Ascending aorta (tissue), 2 donors: ENCODE results near the gene RGS19. TPM values are rescaled to one million over a fixed set of nuclear protein-coding genes. Genes with fewer than 3 reads are reported as not detected.
A peak's percentile ranks its signal among the peaks of the same experiment; 100 is the strongest.

Experiments used
- DNase-seq, 2 donors: peaks; one replicate each; pipeline ENCODE4 v3.0.0-alpha.2; 2019; ENCODE audit warnings: low spot score in 2 of 2
- H3K27ac ChIP-seq, 2 donors: fragments of 200-600 bp; sonication (generic); one replicate each; pipeline ENCODE4 v1.5.1; 2016 to 2017; ENCODE audit warnings: mild to moderate bottlenecking in 1 of 2
- H3K27me3 ChIP-seq: fragments of 200-600 bp; sonication (generic); one replicate; pipeline ENCODE4 v1.5.1; 2017
- H3K36me3 ChIP-seq, 2 donors: fragments of 200-600 bp; sonication (generic); one replicate each; pipeline ENCODE4 v1.5.1; 2016
- H3K4me1 ChIP-seq, 2 donors: fragments of 200-600 bp; sonication (generic); one replicate each; pipeline ENCODE4 v1.5.1; 2016 to 2017; ENCODE audit warnings: mild to moderate bottlenecking in 1 of 2
- H3K4me3 ChIP-seq, 2 donors: fragments of 200-600 bp; sonication (generic); one replicate each; pipeline ENCODE4 v1.5.1; 2016 to 2017; ENCODE audit warnings: mild to moderate bottlenecking in 1 of 2
- H3K9me3 ChIP-seq, 2 donors: fragments of 200-600 bp; sonication (generic); one replicate each; pipeline ENCODE4 v1.5.1; 2016
- intact Hi-C: fragments of 100-400 bp; cut with DNase I; formaldehyde crosslinking; loops from one replicate; pipeline ENCODE4 v1.15.1; 2023
- total RNA-seq: library from RNA; depleted of rRNA; stranded (reverse); fragments of >200 nt; gene quantifications from one replicate; pipeline ENCODE4 v1.1.0, GENCODE V29; 2016
- TF ChIP-seq, protein P1 (sequence below), 3 experiments: fragments of 200-600 bp in 2 of 3; fragments of 450-650 bp in 1 of 3; sonication (generic) in 2 of 3; IDR thresholded peaks; one replicate each; pipeline ENCODE4 v1.5.1; 2016 to 2019; ENCODE audit warnings: antibody characterized with exemption in 3 of 3, mild to moderate bottlenecking in 1 of 3, moderate library complexity in 1 of 3

Gene RGS19
- total RNA-seq, 1 donor from 2014 or later = 109 TPM

DNA sequence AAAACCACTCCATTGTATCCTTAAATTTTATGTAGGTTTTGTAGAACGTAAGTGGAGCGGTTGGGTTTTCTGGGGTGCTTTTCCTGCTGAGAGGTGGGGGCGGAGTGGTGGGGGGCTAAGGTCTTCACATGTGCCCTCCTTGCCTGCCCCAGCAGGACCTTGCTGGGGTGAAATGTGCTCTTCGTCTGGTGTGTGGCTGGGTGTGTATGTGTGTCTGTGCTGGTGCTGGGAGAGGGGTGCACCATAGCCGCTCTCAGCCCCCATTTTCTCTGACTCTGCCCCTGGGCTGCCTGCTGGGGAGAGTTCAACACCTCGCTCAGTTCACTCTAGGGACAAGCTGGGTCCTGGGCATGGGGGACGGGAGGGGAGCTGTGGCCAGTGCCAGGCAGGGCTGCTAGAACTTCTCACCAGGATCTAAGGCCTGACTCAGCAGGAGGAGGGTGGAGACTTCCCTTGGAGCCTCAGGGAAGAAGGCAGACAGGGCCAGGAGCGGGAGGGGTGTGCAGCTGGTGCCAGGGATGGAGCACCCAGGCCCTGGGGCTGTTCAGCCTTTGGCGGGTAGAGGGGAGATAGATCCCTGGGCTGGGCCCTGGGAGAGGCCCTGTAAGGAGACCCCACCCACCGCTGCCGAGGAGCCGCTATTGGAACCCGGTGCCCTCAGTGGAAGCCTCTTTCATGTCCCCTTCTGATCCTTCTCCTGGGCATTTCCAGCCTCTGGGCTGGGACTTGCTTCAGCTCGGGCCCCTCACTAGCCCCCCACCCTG is 34.7 kb downstream of the RGS19 start:
- no peaks in the 10 kb centered on the region for H3K9me3 ChIP-seq
- peaks cover 0 to 7% of the 10 kb centered on the region in 2 donors for H3K4me1 ChIP-seq
- no peak for DNase-seq
- no peaks in the 10 kb centered on the region for H3K36me3 ChIP-seq
- intact Hi-C loops = loop anchor here (5.0 kb wide), 1 partner anchor 407 kb away; no protein-coding TSS in a partner anchor
- H3K27ac ChIP-seq = no peak overlapping the region
- peaks cover 22% of the 10 kb centered on the region for H3K27me3 ChIP-seq
- TF ChIP-seq, protein P1, sequence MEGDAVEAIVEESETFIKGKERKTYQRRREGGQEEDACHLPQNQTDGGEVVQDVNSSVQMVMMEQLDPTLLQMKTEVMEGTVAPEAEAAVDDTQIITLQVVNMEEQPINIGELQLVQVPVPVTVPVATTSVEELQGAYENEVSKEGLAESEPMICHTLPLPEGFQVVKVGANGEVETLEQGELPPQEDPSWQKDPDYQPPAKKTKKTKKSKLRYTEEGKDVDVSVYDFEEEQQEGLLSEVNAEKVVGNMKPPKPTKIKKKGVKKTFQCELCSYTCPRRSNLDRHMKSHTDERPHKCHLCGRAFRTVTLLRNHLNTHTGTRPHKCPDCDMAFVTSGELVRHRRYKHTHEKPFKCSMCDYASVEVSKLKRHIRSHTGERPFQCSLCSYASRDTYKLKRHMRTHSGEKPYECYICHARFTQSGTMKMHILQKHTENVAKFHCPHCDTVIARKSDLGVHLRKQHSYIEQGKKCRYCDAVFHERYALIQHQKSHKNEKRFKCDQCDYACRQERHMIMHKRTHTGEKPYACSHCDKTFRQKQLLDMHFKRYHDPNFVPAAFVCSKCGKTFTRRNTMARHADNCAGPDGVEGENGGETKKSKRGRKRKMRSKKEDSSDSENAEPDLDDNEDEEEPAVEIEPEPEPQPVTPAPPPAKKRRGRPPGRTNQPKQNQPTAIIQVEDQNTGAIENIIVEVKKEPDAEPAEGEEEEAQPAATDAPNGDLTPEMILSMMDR (IDR thresholded peaks at IDR 0.05) = no peak
- no peak overlapping the region for H3K4me3 ChIP-seq

DNA sequence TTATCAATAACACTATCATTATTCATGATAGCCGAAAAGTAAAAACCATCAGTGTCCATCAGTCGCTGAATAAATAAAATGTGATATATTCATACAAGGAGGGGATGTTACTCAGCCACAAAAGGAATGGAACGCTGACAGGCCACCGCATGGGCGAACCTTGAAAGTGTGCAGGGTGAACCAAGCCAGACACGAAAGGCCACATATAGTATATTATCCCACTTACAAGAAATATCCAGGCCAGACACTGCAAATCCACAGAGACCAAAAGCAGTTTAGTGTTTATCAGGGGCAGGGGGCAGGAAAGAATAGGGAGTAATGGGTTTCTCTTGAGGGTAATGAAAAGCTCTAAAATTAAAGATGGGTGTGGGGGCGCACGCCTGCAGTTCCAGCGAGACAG is 35.5 kb downstream of the RGS19 start:
- H3K27me3 ChIP-seq = peaks cover 22% of the 10 kb centered on the region
- TF ChIP-seq, protein P1 (IDR thresholded peaks at IDR 0.05) = no peak
- DNase-seq = no peak
- no peaks in the 10 kb centered on the region for H3K36me3 ChIP-seq
- H3K4me1 ChIP-seq = peaks cover 0 to 13% of the 10 kb centered on the region in 2 donors
- no peak overlapping the region for H3K4me3 ChIP-seq
- no peaks in the 10 kb centered on the region for H3K9me3 ChIP-seq
- intact Hi-C loops = no loop called here
- no peak overlapping the region for H3K27ac ChIP-seq

DNA sequence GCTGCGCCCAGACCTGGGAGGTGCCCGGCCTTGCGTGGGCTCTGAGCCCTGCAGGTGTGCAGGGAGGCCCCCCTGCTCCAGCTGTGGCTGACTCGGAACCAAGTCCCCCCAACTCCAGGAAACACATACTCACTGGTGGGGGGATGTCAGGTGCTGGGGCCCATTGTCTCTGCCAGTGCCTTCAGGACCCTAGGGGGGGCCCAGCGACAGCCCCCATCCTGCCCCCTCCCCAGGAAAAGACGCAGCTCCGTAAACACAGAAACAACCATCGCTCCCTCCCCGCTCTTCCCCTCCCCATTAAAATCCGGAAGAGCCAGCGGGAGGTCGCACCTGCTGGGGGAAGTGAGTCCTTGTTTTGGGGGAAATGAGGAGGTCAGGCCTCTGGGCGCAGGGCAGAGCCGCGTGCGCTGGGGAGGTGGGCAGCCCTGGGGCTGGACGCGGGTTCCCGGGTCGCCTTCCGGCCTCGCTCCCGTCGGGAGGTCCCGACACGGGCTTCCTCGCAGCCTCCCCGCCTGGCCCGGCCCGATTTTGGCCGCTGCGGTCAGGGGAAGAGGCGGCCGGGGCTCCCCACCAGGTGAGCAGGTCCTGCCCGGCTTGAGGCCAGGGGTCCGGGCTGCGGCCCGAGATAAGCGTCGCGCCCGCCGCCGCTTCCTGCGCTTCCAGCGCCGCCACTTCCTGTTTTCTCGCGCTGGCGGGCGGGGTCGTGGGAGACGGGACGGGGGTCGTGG is 37.1 kb downstream of the RGS19 start:
- H3K27me3 ChIP-seq = peaks cover 27% of the 10 kb centered on the region
- intact Hi-C loops = no loop called here
- H3K27ac ChIP-seq = peak overlapping the region in 1 of 2 donors; percentile 50
- TF ChIP-seq, protein P1 (IDR thresholded peaks at IDR 0.05) = no peak
- H3K36me3 ChIP-seq = no peaks in the 10 kb centered on the region
- H3K4me1 ChIP-seq = peaks cover 5 to 20% of the 10 kb centered on the region in 2 donors
- H3K4me3 ChIP-seq = peak overlapping the region in 1 of 2 donors; percentile 59
- no peak for DNase-seq
- H3K9me3 ChIP-seq = no peaks in the 10 kb centered on the region

DNA sequence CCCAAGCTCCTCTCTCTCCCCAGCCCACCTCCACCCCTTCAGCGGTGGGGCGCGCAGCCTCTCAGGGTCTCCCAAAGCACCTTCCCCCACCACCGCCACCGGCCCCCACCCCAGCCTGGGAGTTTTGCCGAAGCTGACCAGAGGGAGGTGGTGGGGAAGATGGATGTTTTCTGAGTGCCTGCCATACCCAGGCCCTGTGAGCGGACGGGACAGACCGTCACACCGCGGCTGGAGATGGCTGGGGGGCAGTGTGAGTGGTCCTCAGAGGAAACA is 37.6 kb downstream of the RGS19 start:
- no peak for DNase-seq
- Histone ChIP-seq H3K4me3 (peak overlapping the region in 1 of 2 donors; percentile 59), H3K27me3 (peaks cover 27% of the 10 kb centered on the region), H3K27ac (no peak overlapping the region), H3K36me3 (no peaks in the 10 kb centered on the region), H3K9me3 (no peaks in the 10 kb centered on the region), H3K4me1 (peaks cover 5 to 20% of the 10 kb centered on the region in 2 donors)
- intact Hi-C loops = no loop called here
- TF ChIP-seq, protein P1 (IDR thresholded peaks at IDR 0.05) = no peak

DNA sequence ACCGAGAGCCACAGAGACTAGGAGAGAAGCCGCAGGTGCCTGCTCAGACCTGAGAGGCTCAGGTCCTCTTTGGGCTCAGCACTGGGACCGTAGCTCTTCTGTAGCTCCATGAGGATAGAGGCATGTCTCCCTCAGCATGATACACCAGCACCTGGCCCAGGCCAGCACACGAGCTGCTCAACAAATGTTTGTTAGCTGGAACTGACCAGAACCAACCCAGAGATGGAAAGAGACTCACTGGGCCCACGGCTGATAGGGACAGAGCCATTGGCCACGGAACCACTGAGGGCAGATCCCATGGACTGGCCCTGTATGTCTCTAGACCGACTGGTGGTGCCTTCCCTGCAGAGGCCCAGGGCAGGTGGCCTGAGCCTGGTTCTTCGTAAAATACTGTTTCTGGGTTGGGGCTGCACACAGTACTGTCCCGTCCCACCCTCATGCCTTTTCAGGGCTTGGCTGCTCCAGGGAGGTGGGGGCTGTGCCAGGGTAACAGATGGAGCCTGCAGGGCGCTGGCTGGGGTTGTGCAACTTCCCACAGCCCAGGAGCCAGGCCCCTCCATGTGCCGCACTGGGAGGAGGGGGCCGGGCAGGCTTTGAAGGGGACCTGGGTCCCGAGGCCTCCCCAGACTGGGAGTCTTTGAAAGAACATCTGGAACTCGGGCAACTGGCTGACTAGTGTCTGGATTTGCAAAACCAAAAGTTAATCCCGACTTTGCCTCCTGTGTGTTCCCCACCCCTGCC is 38.1 kb downstream of the RGS19 start:
- intact Hi-C loops = no loop called here
- no peaks in the 10 kb centered on the region for H3K9me3 ChIP-seq
- TF ChIP-seq, protein P1 (IDR thresholded peaks at IDR 0.05) = no peak
- peak overlapping the region in 1 of 2 donors; percentile 59 for H3K4me3 ChIP-seq
- peaks cover 5 to 20% of the 10 kb centered on the region in 2 donors for H3K4me1 ChIP-seq
- no peaks in the 10 kb centered on the region for H3K36me3 ChIP-seq
- no peak for DNase-seq
- H3K27me3 ChIP-seq = peaks cover 27% of the 10 kb centered on the region
- H3K27ac ChIP-seq = no peak overlapping the region
